ENCODE data around the gene WNK2. TPM values are rescaled to one million over a fixed set of nuclear protein-coding genes. Genes with fewer than 3 reads are reported as not detected.

Gene WNK2
- total RNA-seq: under 0.01 TPM in 1 of 2 replicates, not detected in the other

GRCh38 chr9:93183663-93184431, at the start of gene WNK2:
Gene WNK2, plus strand, starts transcription at chr9:93184139. Its CDS starts 791 bp downstream, at chr9:93184930.

Other genes with a start within 250 kb of the WNK2 start
- gene FGD3, start 236.6 kb upstream of the WNK2 start, total RNA-seq: not detected in 2 replicates
- gene SUSD3, start 125.4 kb upstream of the WNK2 start, total RNA-seq: 0.32 and 0.94 TPM in 2 replicates
- gene CARD19, start 87.9 kb upstream of the WNK2 start, total RNA-seq: 40.0 and 60.1 TPM in 2 replicates
- gene NINJ1, start 49.9 kb upstream of the WNK2 start, total RNA-seq: 22.5 and 35.1 TPM in 2 replicates